Neural crest cell (in vitro differentiated cells): ENCODE data around the gene PDGFA. TPM values are rescaled to one million over a fixed set of nuclear protein-coding genes. Genes with fewer than 3 reads are reported as not detected.

Experiments used
- DNase-seq: peaks from one replicate; pipeline ENCODE4 v3.0.0; 2021; ENCODE audit warnings: low read depth, mixed read lengths, low spot score
- H3K27ac Mint-ChIP-seq: one replicate; pipeline ENCODE4 v1.8.0; 2021; ENCODE audit warnings: mild to moderate bottlenecking, mixed read lengths; ENCODE audit not compliant: unreplicated experiment
- H3K27me3 Mint-ChIP-seq: 2 replicates; pipeline ENCODE4 v1.8.0; 2021; ENCODE audit warnings: low read depth, mild to moderate bottlenecking, mixed read lengths
- H3K36me3 Mint-ChIP-seq: 2 replicates; pipeline ENCODE4 v1.8.0; 2021; ENCODE audit warnings: low read depth, mild to moderate bottlenecking, mixed read lengths
- H3K4me1 Mint-ChIP-seq: 2 replicates; pipeline ENCODE4 v1.8.0; 2021; ENCODE audit warnings: mixed read lengths
- H3K4me3 Mint-ChIP-seq: one replicate; pipeline ENCODE4 v1.8.0; 2021; ENCODE audit warnings: mild to moderate bottlenecking, mixed read lengths
- H3K9me3 Mint-ChIP-seq: 2 replicates; pipeline ENCODE4 v1.8.0; 2021; ENCODE audit warnings: mixed read lengths
- total RNA-seq: library from RNA; stranded (reverse); gene quantifications from 2 replicates; pipeline ENCODE4 v1.2.1, GENCODE V29; 2021
- TF ChIP-seq, protein P1 (sequence below): fragments of 200-600 bp; sonication (generic); conservative IDR thresholded peaks from 2 replicates; pipeline ENCODE4 v1.5.0; 2021; ENCODE audit warnings: antibody characterized with exemption, mild to moderate bottlenecking

PDGFA gene
- total RNA-seq, 1 donor from 2014 or later, result 0.82 TPM

DNA sequence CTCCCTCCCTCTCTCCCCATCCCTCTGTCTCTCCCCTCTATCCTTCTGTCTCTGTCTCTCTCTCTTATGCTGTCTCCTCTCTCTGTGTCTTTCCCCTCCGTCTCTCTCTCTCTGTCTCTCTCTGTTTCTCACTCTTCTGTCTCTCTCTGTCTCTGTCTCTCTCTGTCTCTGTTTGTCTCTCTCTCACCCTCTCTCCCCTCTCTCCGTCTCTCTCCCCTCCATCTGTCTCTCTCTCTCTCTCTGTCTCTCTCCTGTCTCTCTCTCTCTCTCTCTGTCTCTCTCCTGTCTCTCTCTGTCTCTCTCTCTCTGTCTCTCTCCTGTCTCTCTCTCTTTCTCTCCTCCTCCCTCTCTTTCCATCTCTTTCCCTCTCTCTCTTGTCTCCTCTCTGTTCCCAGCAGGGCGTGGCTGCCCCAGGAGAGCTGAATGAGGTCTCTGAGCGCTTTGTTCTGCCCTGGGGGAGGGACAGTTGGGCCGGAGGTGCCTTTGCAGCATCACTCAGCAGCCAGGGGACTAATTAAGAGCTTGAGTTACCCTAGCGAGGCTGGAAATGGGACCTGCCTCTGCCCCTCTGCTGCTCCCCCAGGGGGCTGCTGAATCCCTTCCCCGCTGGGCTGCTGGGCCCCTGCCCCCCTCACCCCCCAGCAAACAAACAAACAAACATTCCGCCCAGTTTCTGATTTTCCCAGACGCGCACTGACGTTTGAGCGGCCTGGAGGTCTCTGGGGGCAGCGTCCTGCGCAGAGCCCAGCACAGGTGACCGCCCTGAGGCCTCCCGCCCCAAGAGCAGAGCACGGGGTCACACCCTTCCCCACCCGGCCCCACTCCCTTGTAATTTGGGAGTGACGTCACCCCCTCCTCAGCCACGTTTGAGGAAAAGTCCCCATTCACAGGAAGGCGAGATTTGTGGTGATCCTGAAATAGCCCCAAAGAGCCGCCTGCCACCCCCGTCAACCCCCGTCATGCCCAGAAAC lies 68.1 kb downstream of the PDGFA start:
- Mint-ChIP-seq H3K27ac (no peak overlapping the region), H3K4me1 (peaks cover 9% of the 10 kb centered on the region), H3K36me3 (no peaks in the 10 kb centered on the region), H3K9me3 (no peaks in the 10 kb centered on the region), H3K27me3 (peaks cover 35% of the 10 kb centered on the region), H3K4me3 (no peak overlapping the region)
- DNase-seq, result no peak
- TF ChIP-seq, protein P1, sequence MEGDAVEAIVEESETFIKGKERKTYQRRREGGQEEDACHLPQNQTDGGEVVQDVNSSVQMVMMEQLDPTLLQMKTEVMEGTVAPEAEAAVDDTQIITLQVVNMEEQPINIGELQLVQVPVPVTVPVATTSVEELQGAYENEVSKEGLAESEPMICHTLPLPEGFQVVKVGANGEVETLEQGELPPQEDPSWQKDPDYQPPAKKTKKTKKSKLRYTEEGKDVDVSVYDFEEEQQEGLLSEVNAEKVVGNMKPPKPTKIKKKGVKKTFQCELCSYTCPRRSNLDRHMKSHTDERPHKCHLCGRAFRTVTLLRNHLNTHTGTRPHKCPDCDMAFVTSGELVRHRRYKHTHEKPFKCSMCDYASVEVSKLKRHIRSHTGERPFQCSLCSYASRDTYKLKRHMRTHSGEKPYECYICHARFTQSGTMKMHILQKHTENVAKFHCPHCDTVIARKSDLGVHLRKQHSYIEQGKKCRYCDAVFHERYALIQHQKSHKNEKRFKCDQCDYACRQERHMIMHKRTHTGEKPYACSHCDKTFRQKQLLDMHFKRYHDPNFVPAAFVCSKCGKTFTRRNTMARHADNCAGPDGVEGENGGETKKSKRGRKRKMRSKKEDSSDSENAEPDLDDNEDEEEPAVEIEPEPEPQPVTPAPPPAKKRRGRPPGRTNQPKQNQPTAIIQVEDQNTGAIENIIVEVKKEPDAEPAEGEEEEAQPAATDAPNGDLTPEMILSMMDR, result no peak

DNA sequence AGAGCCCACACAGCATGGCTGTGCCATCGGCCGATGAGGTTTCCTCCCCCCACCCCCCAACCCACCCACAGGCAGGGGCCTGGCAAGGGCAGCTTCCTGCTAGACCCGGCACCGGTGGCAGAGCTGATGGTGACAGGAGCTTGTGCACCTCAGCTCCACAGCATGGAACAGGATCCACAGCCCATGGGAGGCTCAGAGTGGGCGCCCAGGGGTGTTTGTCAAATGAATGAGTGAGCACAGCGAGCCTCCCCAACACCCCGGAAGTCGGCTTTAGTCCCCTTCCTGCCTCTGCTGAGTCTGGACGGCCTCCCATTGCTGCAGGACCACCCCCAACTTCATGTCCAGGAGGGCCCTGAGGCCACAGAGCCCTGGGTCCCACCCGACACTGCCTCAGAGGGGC lies 68.9 kb downstream of the PDGFA start:
- Mint-ChIP-seq H3K27ac (no peak overlapping the region), H3K27me3 (peaks cover 35% of the 10 kb centered on the region), H3K9me3 (no peaks in the 10 kb centered on the region), H3K36me3 (no peaks in the 10 kb centered on the region), H3K4me3 (no peak overlapping the region), H3K4me1 (peaks cover 9% of the 10 kb centered on the region)
- no peak for DNase-seq
- TF ChIP-seq, protein P1, result no peak

DNA sequence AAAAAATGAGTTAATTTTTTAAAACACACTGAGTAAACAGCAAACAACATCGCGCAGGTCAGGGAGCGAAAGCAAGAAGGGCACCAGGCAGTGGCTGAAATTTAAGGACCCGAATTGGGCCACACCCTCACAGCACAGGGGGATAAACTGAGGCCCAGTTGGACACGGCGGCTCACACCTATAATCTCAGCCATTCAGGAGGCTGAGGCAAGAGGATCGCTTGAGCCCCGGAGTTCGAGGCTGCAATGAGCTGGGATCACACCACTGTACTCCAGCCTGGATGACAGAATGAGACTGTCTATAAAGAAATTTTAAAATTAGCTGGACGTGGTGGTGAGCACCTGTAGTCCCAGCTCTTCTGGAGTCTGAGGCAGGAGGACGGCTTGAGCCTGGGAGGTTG lies 69.6 kb downstream of the PDGFA start:
- Mint-ChIP-seq H3K36me3 (no peaks in the 10 kb centered on the region), H3K4me1 (peaks cover 9% of the 10 kb centered on the region), H3K9me3 (no peaks in the 10 kb centered on the region), H3K4me3 (no peak overlapping the region), H3K27me3 (peaks cover 35% of the 10 kb centered on the region), H3K27ac (no peak overlapping the region)
- TF ChIP-seq, protein P1, result no peak
- DNase-seq, result no peak

DNA sequence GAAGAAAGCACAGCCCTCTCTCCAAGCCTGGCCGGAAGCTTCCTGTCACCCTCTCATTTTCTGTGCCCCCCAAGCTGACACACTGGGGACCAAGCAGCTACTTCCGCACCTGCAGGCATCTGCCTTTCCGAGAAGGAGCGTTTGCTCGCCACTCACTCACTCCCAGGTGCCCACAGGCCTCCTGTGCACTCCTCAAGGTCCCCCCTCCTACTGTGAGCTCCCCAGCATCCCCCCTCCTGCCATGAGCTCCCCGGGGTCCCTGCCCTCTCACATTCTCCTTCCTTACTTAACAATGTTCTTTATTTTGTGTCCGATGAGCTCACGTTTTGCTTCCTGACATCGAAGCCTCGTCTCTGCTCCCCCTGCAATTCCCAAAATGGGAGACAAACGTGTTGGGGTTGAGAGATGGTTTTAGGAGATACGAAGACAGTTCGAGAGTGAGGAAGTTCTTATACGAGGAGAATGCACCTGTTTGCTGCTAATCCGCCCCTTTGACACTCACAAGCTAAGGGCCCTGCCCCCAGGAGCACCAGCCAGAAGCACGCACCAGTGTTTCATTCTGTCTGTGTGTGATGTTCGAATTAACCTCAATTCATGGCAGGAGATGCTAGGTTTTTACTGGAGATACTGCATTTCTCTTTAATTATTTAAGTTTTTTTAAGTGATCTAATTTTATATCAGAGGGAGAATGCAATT lies 70.2 kb downstream of the PDGFA start:
- peaks cover 9% of the 10 kb centered on the region for H3K4me1 Mint-ChIP-seq
- no peak overlapping the region for H3K27ac Mint-ChIP-seq
- H3K36me3 Mint-ChIP-seq, result no peaks in the 10 kb centered on the region
- TF ChIP-seq, protein P1, result no peak
- DNase-seq, result no peak
- no peak overlapping the region for H3K4me3 Mint-ChIP-seq
- peaks cover 35% of the 10 kb centered on the region for H3K27me3 Mint-ChIP-seq
- no peaks in the 10 kb centered on the region for H3K9me3 Mint-ChIP-seq

DNA sequence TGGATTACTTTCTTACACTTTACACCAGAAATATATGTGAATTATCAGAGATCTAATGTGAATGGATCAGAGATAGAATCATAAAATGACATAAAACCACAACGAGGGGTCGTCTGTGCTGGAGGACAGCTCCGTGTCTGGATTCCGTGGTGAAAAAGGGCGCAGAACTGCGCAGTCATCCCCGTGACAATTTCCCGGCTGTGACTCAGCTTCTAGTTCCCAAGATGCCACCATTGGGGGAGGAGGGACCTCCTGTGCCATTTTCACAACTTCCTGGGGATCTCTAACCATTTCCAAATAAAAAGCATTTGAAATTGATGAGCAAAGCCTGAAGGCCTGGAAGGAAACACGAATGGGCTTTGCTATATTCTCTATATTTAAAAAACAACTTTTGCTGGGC lies 72.1 kb downstream of the PDGFA start:
- DNase-seq, result no peak
- H3K9me3 Mint-ChIP-seq, result no peaks in the 10 kb centered on the region
- H3K27ac Mint-ChIP-seq, result peak overlapping the region; percentile 67
- TF ChIP-seq, protein P1, result no peak
- H3K4me1 Mint-ChIP-seq, result peaks cover 9% of the 10 kb centered on the region
- H3K36me3 Mint-ChIP-seq, result no peaks in the 10 kb centered on the region
- peaks cover 30% of the 10 kb centered on the region for H3K27me3 Mint-ChIP-seq
- H3K4me3 Mint-ChIP-seq, result no peak overlapping the region

Other genes with a start within 250 kb of the PDGFA start
- not detected in 2 replicates for gene FOXL3, start 229.7 kb downstream of the PDGFA start, total RNA-seq
- 54.2 and 55.3 TPM in 2 replicates for gene DNAAF5, start 206.9 kb upstream of the PDGFA start, total RNA-seq
- 8.1 and 9.5 TPM in 2 replicates for gene PRKAR1B, start 207.4 kb upstream of the PDGFA start, total RNA-seq